Measurements from ENCODE around the gene SPTLC2.
"Not testable (repeated sequence)": the region's sequence is repeated elsewhere in the genome, so short reads cannot be mapped to it uniquely, and the experiment has no call there.

Gene SPTLC2

DNA sequence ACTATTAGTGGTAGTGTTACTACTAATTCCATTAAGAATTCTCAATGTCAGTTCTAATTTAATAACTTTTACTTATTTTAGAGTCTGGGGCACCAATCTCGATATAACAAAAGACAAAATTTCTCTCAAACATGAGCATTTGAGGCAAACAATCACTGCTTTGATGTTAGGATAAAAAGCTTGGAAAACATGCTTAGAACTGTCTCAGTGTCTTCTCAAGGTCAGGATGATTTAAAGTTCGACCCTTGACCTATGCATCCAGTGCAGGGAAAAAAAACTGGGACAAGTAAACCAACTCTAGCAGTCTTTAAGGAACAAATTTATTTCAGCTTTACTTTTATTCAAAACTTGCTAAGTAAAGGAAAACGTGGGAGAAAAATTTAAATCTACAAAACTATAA, 31.1 kb downstream of the SPTLC2 start:
- no peak for DNase-seq

DNA sequence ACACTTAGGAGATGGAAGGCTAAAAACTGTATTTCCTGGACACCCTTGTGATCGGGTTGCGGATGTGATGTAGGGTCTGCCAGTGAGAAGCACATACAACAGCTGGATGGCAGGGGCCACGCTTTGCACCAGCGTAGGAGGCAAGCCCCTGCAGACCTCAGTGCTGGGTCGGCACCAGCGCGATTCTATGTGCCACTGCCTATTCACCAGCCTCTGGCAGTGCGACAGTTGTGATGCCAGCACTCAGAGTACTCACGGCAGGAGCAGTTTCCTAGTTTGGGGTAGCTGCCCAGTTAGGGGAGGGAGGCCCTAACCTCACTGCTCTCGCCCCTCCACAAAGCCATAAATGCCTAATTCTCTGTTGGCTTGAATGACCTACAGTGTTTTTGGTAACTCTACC, 31.6 kb downstream of the SPTLC2 start:
- no peak for DNase-seq

DNA sequence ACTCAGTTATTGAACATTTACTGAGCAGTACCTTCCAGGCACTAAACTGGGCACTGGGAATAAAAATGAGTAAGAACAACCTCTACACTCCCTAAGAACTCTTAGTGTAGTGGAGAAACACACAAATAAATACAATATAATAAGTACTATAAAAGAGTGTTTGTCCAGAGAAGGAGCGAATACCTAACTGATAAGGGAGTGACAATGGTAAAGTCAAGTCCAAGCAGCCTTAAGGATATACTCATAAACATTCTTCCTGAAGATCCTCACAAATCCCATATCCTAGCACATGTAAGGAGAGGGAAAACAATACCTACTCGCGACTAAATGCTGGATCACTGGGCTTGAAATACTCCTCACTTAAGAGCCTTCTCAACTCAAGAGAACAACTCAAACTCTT, 32.8 kb downstream of the SPTLC2 start:
- DNase-seq, result no peak

DNA sequence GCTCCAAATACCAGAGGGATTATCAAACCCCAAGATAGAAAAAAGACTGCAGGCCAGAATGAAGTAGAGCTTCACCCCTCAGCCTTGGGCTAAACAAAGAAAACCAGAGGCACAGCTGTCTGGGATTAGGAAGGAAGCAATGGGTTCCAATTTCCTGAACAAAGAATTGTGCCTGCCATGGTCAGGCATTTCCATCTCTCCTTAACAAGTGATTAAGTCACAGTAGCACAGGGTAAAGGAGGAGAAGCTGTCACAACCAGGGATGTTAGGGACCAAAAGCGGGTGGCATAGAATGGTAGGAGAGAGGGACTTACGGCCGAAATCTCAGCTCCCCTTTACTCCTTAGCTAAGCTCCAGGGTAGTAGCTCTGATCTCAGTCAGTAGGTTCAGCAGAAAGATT, 33.9 kb downstream of the SPTLC2 start:
- DNase-seq, result no peak

DNA sequence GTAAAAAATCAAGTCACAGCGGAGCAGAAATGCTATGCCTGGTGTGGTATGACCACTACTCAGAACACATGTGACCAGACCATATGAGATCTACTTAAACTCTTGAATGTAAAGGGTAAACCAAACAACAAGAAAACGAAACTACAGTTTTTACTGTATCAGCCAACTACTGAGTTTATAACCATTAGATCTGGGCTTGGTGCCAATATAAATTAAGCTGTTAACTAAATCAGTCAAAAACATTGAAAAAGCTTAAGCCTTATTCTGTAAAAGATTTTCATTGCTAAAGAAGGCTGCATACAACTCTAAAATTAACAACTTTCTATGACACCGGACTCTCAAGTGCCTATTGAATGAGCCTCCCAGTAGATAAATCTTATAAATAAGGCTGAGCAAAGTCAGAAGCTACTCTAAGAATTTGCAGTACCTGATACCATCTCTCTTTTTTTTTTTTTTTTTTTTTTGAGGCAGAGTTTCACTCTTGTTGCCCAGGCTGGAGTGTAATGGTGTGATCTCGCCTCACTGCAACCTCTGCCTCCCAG, 35.4 kb downstream of the SPTLC2 start:
- no peak for DNase-seq

DNA sequence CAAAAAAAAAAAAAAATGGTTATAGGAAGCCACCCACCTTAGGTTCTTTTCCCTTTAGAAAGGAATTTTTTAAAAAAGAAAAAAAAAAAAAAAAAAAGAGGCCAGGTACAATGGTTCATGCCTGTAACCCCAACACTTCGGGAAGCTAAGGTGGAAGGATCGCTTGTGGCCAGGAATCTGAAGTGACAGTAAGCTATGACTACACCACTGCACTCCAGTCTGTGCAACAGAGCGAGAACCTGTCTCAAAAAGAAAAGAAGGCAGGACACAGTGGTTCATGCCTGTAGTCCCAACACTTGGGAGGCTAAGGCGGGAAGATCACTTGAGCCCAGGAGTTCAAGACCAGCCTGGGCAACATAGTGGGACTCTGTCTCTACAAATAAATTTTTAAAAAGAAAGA, 36.0 kb downstream of the SPTLC2 start:
- DNase-seq, result no peak

DNA sequence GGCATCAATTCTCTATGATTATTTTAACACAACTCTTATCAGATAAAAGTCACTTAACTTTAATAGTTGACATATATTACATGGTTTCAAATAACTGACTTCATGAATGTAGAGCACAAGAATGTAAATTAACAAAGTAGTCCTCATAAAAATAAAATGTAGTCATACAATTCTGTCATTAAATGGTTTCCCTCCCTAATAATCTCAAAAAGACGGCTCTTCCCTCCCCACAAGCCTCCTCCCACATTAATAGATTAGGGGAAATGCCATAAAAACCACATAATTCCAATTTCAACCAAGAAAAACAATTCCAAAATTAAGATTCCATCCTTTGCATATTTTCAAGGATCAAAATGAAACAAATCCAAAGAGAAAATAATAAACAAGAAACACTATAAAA, 36.7 kb downstream of the SPTLC2 start:
- DNase-seq, result no peak

DNA sequence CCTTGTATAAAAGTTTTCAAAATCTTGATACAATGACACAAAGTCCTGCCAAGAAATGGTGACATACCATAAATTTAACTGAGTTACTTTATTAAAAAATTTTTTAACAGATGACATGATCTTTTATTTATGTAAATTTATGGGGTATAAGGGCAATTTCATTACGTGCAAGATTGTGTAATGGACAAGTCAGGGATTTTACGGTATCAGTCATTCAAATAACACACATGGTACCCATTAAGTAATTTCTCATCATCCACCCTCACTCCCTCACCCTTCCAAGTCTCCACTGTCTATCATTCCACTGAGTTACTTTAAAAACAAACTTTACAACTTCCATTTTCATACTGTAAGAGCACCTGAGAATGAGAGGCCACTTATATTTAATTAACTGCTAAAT, 37.4 kb downstream of the SPTLC2 start:
- DNase-seq, result no peak

DNA sequence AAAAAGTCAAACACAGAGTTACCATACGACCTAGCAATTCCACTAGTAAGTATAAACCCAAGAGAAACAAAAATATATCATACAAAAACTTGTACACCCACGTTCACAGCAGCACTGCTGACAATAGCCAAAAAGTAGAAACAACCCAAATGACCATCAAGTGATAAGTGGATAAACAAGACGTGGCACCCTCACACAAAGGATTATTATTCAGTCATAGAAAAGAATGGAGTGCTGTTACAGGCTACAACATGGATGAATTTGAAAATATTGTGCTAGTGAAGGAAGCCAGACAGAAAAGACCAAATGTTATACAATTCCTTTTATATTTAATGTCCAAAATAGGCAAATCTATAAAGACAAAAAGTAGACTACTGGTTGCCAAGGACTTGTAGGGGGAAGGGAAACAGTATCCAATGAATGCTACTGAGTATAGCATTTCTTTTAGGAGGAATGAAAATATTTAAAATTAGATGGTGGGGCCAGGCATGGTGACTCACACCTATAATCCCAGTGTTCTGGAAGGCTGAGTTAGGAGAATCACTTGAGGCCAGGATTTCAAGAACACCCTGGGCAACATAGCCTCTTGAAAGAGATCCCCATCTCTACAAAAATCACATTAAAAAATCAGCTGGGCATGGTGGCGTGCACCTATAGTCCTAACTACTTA, 41.9 kb downstream of the SPTLC2 start:
- no peak for DNase-seq

DNA sequence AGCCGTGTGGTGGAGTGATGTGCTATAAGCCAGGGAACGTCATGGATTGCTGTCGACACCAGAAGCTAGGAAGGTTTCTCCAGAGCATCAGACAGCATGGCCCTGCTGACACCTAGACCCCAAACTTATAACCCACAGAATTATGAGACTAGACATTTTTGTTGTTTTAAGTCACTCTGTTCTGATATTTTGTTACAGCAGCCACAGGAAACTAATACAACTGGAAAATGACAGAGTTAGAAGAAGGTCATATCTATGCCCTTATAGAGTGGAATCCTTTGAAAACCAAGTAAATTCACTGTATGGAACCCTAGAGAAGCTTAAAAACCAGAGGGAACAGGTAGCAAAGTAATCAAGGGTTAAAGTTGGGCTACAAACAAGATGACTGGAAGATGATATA, 42.5 kb downstream of the SPTLC2 start:
- no peak for DNase-seq

DNA sequence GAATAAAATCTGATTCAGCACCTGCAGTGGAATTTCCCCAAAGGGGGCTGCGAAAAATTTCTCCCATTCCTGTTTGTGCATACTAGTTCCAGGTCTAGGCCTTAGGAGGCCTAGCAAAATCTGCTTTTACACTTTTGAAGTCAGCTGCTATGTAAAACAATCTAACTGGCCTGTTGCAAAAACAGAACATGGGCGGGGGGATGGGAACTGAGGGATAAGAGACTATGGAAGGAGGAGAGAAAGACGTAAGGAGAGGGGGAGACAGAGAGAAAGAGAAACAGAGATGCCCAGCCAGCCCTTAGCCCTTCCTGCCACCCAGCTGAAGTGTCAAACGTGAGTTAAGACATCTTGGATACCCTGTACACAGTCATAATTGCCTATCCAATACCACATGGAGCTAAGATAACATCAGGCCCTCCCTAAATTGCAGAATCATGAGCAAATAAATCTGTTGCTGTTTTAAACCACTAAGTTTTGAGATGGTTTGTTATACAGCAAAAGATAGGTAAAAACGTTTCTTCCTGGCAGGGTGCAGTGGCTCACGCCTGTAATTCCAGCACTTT, 45.6 kb downstream of the SPTLC2 start:
- DNase-seq, result no peak

DNA sequence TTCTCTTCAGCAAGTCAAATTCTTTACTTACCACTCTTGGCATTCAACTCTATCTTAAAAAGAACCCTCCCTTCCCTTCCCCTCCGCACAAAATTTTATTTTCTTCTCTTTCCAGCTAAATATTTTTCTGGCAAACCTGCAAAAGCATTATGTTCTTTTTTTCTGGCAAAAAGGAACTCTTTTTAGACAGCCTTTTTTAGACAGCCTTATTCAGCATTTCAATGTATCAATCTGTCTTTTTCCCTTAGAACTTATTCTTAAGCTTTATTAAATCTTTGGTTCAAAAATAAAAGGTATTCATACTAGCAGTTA, 50.5 kb downstream of the SPTLC2 start:
- DNase-seq, result no peak

DNA sequence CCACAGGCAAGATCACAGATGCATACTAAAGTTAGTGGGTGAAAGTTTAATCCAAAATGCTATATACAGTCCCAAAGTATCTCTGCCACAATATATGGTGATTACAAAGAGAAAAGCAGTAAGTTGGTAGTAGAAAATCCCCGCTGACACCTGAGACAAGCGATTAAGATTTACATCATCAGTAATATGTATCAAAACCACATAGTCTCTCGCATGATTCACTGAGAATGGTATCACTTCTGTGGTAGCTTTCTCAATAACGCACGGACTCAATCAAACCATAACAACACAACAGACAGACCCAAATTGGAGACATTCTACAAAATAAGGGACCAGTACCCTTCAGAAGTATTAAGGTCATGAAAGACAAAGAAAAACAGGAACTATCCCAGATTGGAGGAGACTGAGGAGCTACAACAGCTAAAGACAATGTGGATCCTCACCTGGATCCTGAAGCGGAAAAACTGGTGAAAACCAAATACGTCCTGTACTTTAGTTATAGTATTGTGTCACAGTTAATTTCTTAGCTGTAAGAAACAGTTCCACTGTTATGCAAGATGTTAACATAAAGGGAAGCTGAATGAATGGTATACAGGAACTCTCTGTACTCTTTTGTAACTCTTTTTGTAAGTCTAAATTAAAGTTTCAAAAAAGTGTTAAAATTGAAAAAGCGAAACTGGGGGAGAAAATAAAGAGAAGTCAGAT, 51.0 kb downstream of the SPTLC2 start:
- DNase-seq, result no peak

DNA sequence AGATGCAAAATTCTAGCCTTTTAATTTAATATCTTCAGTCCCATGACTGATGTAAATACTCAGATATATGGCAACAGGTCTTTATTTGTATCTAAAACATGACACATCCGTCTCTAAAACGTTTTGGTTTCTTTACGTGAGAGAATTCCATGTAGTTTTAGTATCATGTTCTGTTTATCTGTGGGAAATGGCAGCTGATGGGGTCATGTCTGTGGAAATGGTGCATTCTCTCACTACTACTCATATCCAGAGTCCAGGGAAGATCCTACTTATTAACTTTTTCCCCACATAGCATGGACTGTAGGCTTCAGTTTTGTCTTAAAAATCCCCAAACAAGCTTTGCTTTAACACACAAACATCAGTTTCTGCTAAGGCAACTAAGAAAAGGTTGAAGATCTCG, 53.8 kb downstream of the SPTLC2 start:
- no peak for DNase-seq

DNA sequence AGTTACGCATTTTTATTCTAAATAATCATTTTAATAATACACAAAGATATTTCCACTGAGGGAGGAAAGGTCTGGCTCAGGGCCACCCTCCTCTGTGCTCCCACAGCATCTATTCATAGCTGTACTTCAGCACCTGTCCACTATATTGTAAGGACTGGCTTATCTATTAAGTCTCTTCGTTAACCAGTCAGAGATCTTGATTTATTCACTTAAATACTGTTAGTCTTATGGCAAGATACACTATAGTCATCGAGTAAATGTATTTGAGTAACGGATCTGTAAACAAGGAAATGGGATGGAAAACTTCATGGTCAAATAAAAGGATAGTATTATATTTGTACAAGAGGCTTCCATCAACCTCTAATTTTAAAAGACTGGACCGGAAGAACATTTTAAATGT, 54.6 kb downstream of the SPTLC2 start:
- DNase-seq, result no peak

DNA sequence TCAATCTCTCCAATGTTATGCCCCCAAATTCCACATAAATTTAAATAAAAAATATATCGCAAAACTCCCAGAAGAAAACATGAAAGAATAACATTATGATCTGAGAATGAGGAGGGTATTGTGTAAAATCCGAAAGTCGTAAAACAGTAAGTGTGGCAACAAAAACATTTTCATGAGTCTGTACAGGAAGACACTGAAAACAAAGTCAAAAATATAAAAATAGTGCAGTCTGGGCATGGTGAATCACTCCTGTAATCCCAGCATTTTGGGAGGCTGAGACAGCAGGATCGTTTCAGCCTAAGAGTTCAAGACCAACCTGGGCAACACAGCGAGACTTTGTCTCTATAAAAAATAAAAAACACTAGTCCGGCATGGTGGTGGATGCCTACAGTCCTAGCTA, 57.1 kb downstream of the SPTLC2 start:
- DNase-seq, result no peak

DNA sequence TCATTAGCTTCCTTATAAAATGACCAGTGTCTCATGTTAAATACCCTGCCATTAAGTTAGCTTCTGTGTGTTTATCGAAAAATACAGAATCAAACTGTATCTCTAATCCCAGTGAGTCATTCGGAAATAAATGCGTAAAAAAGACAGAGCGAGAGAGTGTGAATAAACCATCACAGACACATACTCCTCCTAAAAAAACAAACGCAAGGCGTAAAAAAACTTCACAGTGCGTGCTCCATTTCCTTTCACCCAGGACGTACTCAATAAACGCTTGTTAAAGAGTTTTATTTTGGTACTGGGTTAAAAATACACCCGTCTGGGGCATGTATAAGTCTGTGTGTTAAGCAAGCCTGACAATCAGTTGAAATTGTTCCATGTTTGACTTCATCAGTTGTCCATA, 59.0 kb downstream of the SPTLC2 start:
- DNase-seq, result no peak

DNA sequence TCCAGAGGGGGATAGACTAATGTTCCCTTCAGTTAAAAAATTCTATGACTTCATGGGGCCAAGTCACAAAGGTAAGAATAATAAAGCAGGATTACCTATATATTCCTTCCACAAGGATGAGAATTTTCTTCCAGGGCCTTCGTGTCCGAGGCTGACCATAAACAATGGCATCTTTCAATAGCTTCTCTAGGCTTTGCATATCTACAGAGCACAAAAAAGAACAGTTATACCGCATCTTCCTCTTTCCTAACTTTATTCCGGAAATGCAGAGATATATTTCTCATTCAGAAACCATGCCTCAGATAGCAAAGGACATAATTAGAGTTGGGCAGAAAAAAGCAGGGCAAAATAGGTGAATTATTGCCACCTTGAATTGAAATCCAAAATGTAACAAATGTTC, 59.5 kb downstream of the SPTLC2 start:
- no peak for DNase-seq

DNA sequence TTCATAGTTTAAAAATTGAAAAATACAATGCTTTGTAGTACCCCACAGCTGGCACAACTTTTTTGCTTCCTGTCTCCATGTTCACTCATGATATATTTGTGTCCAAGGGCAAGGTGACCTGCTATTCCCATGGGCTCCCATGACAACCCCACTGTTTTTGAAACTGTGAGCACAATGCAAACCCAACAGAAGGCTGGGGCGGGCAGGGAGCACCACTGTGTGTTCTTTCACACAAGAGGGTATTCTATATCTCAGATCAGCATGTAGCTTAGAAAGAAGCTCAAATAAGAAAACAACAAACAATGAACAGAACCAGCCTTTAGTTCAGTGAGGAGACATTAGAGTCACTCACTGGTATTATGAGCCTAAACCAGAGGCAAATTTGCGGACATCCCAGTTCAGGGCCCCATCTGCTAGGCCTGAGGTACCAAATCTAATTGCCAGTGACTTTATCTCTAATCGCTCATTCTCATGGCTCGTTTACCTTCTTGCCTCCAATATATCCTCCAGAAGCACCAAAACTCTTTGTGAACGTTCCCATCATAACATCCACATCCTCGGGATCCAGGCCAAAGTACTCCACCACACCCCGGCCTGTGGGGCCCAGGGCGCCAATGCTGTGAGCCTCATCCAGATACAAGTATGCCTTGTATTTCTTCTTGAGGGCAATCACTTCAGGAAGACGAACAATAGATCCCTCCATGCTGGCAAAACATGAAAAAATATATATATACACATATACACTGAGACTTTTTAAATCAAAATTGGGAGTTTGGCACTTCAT, 61.4 kb downstream of the SPTLC2 start:
- DNase-seq, result no peak

DNA sequence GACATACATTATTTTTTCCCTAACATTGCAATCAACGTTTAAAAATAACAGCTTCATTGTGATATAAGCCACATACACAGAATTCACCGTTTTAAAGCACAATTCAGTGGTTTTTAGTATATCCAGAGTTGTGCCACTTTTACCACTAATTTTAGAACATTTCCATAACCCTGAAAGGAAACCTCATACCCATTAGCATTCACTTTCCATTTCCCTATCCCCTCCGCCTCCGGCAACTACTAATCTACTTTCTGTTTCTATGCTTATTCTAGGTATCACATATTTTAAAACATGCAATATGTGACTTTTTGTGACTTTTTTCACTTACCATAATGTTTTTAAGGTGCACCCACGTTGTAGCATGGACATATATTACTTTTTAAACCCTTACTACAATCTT, 62.2 kb downstream of the SPTLC2 start:
- DNase-seq, result no peak

DNA sequence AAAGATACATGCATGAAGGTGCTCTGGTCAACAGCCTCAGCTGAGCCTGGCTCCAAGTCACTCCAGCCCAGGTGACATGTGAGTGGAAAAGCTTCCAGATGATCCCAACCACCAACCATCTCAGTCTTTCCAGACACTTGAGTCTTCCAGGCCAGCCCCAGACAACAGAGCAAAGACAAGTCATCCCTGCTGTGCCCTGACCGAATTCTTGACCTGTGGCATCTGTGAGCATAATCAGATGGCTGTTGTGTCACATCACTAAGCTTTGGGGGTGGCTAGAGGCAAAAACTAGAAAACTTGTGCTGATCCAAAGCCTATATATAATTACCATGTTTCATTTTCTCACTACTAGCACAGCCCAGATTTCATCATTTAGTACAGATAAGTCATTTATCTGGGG, 67.0 kb downstream of the SPTLC2 start:
- no peak for DNase-seq

DNA sequence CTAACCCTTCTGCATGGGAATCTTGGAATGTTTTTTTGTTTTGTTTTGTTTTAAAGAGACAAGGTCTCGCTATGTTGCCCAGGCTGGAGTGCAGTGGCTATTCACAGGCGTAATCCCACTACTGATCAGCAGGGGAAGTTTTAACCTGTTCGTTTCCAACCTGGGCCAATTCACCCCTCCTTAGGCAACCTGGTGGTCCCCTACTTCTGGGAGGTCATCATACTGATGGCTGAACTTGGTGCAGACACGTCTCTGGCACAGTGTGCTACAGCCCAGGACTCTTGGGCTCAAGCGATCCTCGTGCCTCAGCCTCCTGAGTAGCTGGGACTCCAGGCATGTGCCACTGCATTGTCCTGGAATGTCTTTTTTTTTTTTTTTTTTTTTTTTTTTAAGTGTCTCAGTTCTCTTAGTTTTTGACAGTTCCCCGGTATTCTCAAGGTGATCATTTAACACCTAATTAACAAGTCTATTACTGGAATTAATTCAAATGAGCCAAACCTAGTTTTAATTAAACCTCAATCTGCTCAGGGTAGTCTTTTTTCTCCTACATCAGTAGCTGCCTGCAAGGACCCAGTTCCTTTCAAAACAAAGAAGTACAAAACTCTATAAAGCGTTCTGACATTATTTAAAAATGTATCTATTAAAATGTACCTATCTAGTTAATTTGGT, 68.8 kb downstream of the SPTLC2 start:
- no peak for DNase-seq

DNA sequence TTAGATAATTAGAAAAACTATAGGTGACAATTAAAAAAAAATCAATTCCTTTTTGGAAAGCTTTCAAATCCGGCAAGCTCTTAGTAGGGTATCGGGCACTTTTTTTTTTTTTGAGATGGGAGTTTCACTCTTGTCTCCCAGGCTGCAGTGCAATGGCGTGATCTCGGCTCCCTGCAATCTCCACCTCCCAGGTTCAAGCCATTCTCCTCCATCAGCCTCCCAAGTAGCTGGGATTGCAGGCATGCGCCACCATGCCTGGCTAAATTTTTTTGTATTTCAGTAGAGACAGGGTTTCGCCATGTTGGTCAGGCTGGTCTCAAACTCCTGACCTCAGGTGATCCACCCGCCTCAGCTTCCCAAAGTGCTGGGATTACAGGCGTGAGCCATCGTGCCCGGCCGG, 71.3 kb downstream of the SPTLC2 start:
- not testable (repeated sequence) for DNase-seq
